ENCODE results near the gene PDLIM4.

The PDLIM4 gene

DNA sequence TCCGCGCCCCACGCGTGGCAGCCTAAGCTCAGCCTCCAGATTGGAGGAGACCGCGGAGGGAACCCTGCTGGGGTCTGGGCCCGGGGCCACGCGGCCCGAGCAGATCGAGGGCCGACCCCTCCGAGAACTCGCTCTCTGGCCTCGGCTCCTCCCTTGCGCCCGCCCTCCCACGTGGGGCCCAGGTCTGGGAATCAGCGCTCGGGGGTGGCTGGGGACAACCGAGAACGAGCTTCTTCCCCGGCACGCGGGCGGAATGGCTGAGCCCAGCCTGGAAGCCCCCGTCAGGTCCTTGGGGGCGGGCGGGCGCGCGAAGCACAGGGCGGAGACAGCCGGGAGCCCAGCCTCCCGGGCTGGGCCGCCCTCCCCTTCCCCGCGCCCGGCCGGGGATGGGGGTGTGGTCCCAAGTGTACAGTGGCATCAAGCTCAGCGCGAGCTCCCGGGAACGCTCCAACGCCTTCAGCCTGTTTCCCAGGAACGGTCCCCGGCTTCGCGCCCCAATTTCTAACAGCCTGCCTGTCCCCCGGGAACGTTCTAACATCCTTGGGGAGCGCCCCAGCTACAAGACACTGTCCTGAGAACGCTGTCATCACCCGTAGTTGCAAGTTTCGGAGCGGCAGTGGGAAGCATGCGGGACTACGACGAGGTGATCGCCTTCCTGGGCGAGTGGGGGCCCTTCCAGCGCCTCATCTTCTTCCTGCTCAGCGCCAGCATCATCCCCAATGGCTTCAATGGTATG, 36.7 kb downstream of the PDLIM4 start, which contains the start of gene SLC22A4:
Gene SLC22A4, plus strand, starts transcription at position 403 of the 736 bp plus-strand sequence. Its CDS starts 223 bp downstream, at position 626.
- peak within 1 kb of the TSS; percentile 95 for H3K4me3 ChIP-seq (ENCODE audit: low read depth, low read length)
- TF ChIP-seq, protein P1, sequence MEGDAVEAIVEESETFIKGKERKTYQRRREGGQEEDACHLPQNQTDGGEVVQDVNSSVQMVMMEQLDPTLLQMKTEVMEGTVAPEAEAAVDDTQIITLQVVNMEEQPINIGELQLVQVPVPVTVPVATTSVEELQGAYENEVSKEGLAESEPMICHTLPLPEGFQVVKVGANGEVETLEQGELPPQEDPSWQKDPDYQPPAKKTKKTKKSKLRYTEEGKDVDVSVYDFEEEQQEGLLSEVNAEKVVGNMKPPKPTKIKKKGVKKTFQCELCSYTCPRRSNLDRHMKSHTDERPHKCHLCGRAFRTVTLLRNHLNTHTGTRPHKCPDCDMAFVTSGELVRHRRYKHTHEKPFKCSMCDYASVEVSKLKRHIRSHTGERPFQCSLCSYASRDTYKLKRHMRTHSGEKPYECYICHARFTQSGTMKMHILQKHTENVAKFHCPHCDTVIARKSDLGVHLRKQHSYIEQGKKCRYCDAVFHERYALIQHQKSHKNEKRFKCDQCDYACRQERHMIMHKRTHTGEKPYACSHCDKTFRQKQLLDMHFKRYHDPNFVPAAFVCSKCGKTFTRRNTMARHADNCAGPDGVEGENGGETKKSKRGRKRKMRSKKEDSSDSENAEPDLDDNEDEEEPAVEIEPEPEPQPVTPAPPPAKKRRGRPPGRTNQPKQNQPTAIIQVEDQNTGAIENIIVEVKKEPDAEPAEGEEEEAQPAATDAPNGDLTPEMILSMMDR (IDR thresholded peaks at IDR 0.05; ENCODE audit: low read depth, low read length): no peak
- peak; percentile 79 for TF ChIP-seq MYC (IDR thresholded peaks at IDR 0.05; ENCODE audit: low read depth, low read length)
- TF ChIP-seq POLR2A (IDR thresholded peaks at IDR 0.05; ENCODE audit: extremely low read depth, insufficient read length): peak; percentile 49
- TF ChIP-seq, protein P2, sequence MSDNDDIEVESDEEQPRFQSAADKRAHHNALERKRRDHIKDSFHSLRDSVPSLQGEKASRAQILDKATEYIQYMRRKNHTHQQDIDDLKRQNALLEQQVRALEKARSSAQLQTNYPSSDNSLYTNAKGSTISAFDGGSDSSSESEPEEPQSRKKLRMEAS (IDR thresholded peaks at IDR 0.05; ENCODE audit: low read depth, low read length): peak; percentile 86

DNA sequence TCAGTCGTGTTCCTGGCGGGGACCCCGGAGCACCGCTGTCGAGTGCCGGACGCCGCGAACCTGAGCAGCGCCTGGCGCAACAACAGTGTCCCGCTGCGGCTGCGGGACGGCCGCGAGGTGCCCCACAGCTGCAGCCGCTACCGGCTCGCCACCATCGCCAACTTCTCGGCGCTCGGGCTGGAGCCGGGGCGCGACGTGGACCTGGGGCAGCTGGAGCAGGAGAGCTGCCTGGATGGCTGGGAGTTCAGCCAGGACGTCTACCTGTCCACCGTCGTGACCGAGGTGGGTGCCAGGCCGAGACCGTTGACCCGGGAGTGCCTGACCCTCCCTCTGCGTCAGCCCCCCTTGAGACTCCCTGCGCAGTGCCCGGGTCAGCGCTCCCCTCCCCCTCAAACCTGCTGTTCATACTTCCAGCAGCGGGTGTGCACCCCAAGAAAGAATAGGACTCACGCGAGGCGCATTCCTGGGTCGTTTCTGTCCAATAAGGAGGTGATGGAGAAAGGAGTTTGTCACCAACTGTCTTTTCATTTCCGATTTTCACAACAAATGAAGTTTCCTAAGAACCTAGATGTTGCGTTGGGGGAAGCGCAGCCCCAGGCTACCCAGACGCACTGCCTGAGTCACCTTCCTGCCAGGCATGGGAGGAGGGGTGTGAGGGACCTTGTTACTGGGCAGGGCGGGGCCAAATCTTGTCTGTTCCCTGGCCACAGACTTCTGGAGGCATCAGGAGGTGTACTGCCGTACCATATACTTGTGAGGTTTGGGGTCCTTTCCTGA, 37.4 kb downstream of the PDLIM4 start:
- TF ChIP-seq, protein P2 (IDR thresholded peaks at IDR 0.05; ENCODE audit: low read depth, low read length): 0 out of 2 replicates have a peak, but pooled peaks have one; percentile 48
- TF ChIP-seq POLR2A (IDR thresholded peaks at IDR 0.05; ENCODE audit: extremely low read depth, insufficient read length) (peak; percentile 61), MYC (IDR thresholded peaks at IDR 0.05; ENCODE audit: low read depth, low read length) (peak; percentile 74)
- TF ChIP-seq, protein P1 (IDR thresholded peaks at IDR 0.05; ENCODE audit: low read depth, low read length): no peak
- peak overlapping the region; percentile 95 for H3K4me3 ChIP-seq (ENCODE audit: low read depth, low read length)
- DNase-seq (ENCODE audit: low read depth): peak; percentile 98

More for the DNA sequence above, 36.7 kb downstream of the PDLIM4 start, which contains the start of gene SLC22A4:
- DNase-seq (ENCODE audit: low read depth): peak; percentile 96

DNA sequence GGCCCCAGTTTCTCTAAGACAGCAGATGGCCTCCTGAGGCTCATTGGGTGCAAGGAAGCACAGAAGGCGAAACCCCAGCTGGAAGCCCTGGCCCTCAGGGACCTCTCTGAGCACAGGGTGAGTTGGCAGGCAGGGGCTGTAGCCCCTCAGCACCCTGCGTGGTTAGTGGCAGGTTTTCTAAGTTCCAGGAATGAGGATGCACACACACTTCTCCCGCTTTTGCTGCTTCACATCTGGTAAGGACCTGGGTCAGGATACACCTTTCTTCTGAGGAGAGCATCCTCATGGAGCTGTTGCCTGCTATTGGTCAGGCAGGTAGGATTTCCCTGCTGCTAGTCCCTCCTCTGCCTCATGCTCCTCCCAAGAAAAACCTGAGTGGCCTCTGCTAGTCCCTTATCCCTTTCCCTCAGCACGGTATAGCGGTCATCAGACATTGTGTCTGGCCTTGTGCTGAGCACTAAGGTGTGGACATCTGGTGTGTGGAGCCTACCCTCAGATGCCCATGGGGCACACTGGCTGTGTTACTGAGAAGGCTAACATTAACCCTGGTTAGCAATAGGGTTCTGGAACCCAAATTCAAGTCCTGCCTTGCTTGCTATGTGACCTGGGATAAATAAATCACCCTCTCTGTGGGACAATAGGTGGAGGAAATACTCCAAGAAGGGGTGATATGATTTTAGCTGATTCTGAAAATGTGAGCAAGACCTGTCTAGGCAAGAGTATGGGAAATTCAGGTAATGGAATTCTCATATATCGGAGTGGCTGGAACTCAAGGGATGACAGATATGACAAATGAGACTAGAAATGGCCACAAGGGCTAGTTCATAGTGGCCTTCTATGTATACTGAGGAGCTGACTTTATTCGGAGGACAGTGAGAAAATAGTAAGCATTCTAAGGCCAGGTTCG, 38.3 kb downstream of the PDLIM4 start:
- peak; percentile 46 for DNase-seq (ENCODE audit: low read depth)
- no peak for TF ChIP-seq POLR2A (IDR thresholded peaks at IDR 0.05; ENCODE audit: extremely low read depth, insufficient read length)
- TF ChIP-seq MYC (IDR thresholded peaks at IDR 0.05; ENCODE audit: low read depth, low read length): no peak
- TF ChIP-seq, protein P1 (IDR thresholded peaks at IDR 0.05; ENCODE audit: low read depth, low read length): no peak
- TF ChIP-seq, protein P2 (IDR thresholded peaks at IDR 0.05; ENCODE audit: low read depth, low read length): no peak
- H3K4me3 ChIP-seq (ENCODE audit: low read depth, low read length): peak overlapping the region; percentile 95

DNA sequence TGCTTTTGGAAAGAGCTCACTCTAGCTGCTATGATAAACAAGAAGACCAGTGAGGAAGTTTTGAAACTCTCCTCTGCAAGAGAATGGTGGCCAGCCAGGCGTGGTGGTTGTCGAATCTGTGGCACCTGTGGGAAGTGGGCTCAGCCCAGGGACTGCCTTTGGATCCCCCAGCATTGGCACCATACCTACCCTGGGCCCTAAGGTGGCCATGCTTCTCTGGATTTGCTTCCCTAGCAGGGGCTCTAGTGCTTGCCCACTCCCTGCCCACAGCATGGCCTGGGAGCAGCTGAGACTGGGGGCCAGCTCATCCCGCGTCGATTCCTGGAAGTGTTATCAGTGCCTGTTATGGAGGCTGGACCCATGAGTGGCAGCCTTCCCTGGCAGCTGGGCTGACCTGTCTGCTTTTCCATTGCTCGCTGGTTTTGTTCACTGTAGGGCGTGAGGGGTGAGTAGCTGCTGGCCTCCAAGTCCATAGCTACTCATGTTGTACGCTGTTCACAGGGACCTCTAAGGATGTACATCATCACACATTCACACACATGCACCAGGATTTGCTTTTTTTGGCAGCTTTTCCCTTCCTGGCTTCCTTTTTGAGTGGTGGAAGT, 39.0 kb downstream of the PDLIM4 start:
- TF ChIP-seq POLR2A (IDR thresholded peaks at IDR 0.05; ENCODE audit: extremely low read depth, insufficient read length) (no peak), MYC (IDR thresholded peaks at IDR 0.05; ENCODE audit: low read depth, low read length) (peak; percentile 29; the same call in 1 of the 2 replicates)
- no peak for DNase-seq (ENCODE audit: low read depth)
- peak overlapping the region; percentile 95 for H3K4me3 ChIP-seq (ENCODE audit: low read depth, low read length)

DNA sequence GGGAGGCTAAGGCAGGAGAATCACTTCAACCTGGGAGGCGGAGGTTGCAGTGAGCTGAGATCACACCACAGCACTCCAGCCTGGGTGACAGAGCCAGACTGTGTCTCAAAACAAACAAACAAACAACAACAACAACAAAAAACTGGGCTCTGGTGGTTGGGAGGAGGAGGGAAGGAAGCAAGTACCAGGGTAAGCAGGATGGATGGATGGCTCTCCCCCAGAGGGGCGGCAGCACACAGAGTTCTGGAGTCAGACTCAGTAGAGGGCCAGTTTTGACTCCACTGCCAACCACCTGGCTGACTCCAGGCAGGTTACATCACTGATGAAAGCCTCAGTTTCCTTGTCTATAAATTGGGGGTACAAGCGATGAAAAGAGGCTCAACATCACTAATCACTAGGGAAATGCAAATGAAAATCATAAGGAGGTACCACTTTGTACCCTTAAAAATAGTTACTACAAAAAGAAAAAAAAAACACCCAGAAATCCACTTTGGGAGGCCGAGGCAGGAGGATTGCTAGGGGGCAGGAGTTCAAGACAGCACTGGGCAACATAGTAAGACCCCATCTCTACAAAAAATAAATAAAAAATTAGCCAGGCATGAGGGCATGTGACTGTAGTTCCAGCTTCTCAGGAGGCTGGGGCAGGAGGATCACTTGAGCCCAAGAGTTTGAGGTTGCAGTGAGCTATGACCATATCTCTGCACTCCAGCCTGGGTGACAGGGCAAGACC, 39.9 kb downstream of the PDLIM4 start:
- TF ChIP-seq, protein P1 (IDR thresholded peaks at IDR 0.05; ENCODE audit: low read depth, low read length): no peak
- TF ChIP-seq, protein P2 (IDR thresholded peaks at IDR 0.05; ENCODE audit: low read depth, low read length): no peak
- TF ChIP-seq MYC (IDR thresholded peaks at IDR 0.05; ENCODE audit: low read depth, low read length) (no peak), POLR2A (IDR thresholded peaks at IDR 0.05; ENCODE audit: extremely low read depth, insufficient read length) (no peak)
- DNase-seq (ENCODE audit: low read depth): no peak
- peak overlapping the region; percentile 56 for H3K4me3 ChIP-seq (ENCODE audit: low read depth, low read length)
